GM21619 (cell line): Measurements from ENCODE around the gene HSD17B14.
"Not testable (repeated sequence)": the region's sequence is repeated elsewhere in the genome, so short reads cannot be mapped to it uniquely, and the experiment has no call there.

Experiments used
- ATAC-seq: cut with Tn5 transposase; IDR thresholded peaks from one replicate; pipeline ENCODE4 v1.9.1; 2021; ENCODE audit not compliant: unreplicated experiment

Gene HSD17B14

GRCh38 chr19:48799358-48800300 is 36.7 kb downstream of the HSD17B14 start:
- ATAC-seq, result no peak

- no peak for ATAC-seq
Measured at GRCh38 chr19:48798937-48799336, 37.4 kb downstream of the HSD17B14 start.

- ATAC-seq, result no peak
Measured at GRCh38 chr19:48797103-48797502, 39.2 kb downstream of the HSD17B14 start.

GRCh38 chr19:48796298-48797083 is 39.8 kb downstream of the HSD17B14 start:
- ATAC-seq, result no peak

GRCh38 chr19:48795685-48796070 is 40.6 kb downstream of the HSD17B14 start:
- ATAC-seq, result no peak

GRCh38 chr19:48795055-48795684 is 41.1 kb downstream of the HSD17B14 start:
- peak; percentile 59 for ATAC-seq

- no peak for ATAC-seq
Measured at GRCh38 chr19:48794291-48794690, 42.0 kb downstream of the HSD17B14 start.

- no peak for ATAC-seq
Measured at GRCh38 chr19:48793271-48793670, 43.0 kb downstream of the HSD17B14 start.

- ATAC-seq, result not testable (repeated sequence)
Measured at GRCh38 chr19:48787331-48787730, 49.0 kb downstream of the HSD17B14 start.

- ATAC-seq, result not testable (repeated sequence)
Measured at GRCh38 chr19:48786422-48786821, 49.9 kb downstream of the HSD17B14 start.

GRCh38 chr19:48784527-48784926 is 51.8 kb downstream of the HSD17B14 start:
- ATAC-seq, result no peak

- no peak for ATAC-seq
Measured at GRCh38 chr19:48780631-48781391, 55.5 kb downstream of the HSD17B14 start.

GRCh38 chr19:48779636-48780035 is 56.7 kb downstream of the HSD17B14 start:
- ATAC-seq, result no peak

GRCh38 chr19:48777720-48778119 is 58.6 kb downstream of the HSD17B14 start:
- no peak for ATAC-seq

- ATAC-seq, result no peak
Measured at GRCh38 chr19:48777139-48777538, 59.2 kb downstream of the HSD17B14 start.

GRCh38 chr19:48772503-48772953 is 63.8 kb downstream of the HSD17B14 start:
- ATAC-seq, result no peak

- ATAC-seq, result no peak
Measured at GRCh38 chr19:48770734-48771472, 65.4 kb downstream of the HSD17B14 start.

- no peak for ATAC-seq
Measured at GRCh38 chr19:48770266-48770665, 66.0 kb downstream of the HSD17B14 start.

GRCh38 chr19:48768994-48769713 is 67.1 kb downstream of the HSD17B14 start:
- no peak for ATAC-seq
